ENCODE results near the gene CERS6. TPM values are rescaled to one million over a fixed set of nuclear protein-coding genes. Genes with fewer than 3 reads are reported as not detected.

Gene CERS6
- total RNA-seq, 1 experiment from 2014 or later: 17.3 TPM

- no peak for ATAC-seq
- H3K4me1 Mint-ChIP-seq: no peaks in the 10 kb centered on the region
- ChIA-PET POLR2A (no interaction called here), CTCF (no interaction called here)
- no peak for DNase-seq (ENCODE audit: low spot score)
- no peak overlapping the region for H3K4me3 Mint-ChIP-seq
- no peaks in the 10 kb centered on the region; the same call in 1 of the 2 replicates for H3K9me3 Mint-ChIP-seq
- H3K27ac Mint-ChIP-seq: no peak overlapping the region
- H3K36me3 Mint-ChIP-seq: peaks cover 6% of the 10 kb centered on the region; the same call in 1 of the 2 replicates
- no peaks in the 10 kb centered on the region for H3K27me3 Mint-ChIP-seq (ENCODE audit: low read depth)
- TF ChIP-seq FOXK1 (CRISPR knock-in tag; IDR thresholded peaks at IDR 0.05): no peak
These were observed 262.6 kb downstream of the CERS6 start for GRCh38 chr2:168718622-168719021.

- ChIA-PET CTCF (no interaction called here), POLR2A (no interaction called here)
- no peak overlapping the region for H3K4me3 Mint-ChIP-seq
- no peaks in the 10 kb centered on the region for H3K4me1 Mint-ChIP-seq
- ATAC-seq (no peak), DNase-seq (ENCODE audit: low spot score) (no peak)
- no peak overlapping the region for H3K27ac Mint-ChIP-seq
- peaks cover 14% of the 10 kb centered on the region for H3K36me3 Mint-ChIP-seq
- H3K27me3 Mint-ChIP-seq (ENCODE audit: low read depth): no peaks in the 10 kb centered on the region
- H3K9me3 Mint-ChIP-seq: peaks cover 6% of the 10 kb centered on the region
- no peak for TF ChIP-seq KAT7 (CRISPR knock-in tag; IDR thresholded peaks at IDR 0.05; ENCODE audit: borderline replicate concordance)
- no peak for TF ChIP-seq AFF4 (CRISPR knock-in tag; IDR thresholded peaks at IDR 0.05; ENCODE audit: borderline replicate concordance)
- TF ChIP-seq FOXK1 (CRISPR knock-in tag; IDR thresholded peaks at IDR 0.05): no peak
- no peak for TF ChIP-seq RELA (CRISPR knock-in tag; IDR thresholded peaks at IDR 0.05; ENCODE audit: borderline replicate concordance)
- no peak for TF ChIP-seq CBFB (CRISPR knock-in tag; IDR thresholded peaks at IDR 0.05; ENCODE audit: low read depth)
- TF ChIP-seq ZNF263 (CRISPR knock-in tag; IDR thresholded peaks at IDR 0.05; ENCODE audit: low read depth): no peak
- TF ChIP-seq ZNF232 (CRISPR knock-in tag; IDR thresholded peaks at IDR 0.05): no peak
- TF ChIP-seq ARID4B (CRISPR knock-in tag; IDR thresholded peaks at IDR 0.05; ENCODE audit: borderline replicate concordance): no peak
These were observed 263.4 kb downstream of the CERS6 start for GRCh38 chr2:168719446-168719845.

- ATAC-seq: no peak
- H3K27me3 Mint-ChIP-seq (ENCODE audit: low read depth): no peaks in the 10 kb centered on the region
- ChIA-PET CTCF (no interaction called here), POLR2A (no interaction called here)
- DNase-seq (ENCODE audit: low spot score): no peak
- TF ChIP-seq ZNF671 (CRISPR knock-in tag; IDR thresholded peaks at IDR 0.05): no peak
- no peak for TF ChIP-seq ELF4 (CRISPR knock-in tag; IDR thresholded peaks at IDR 0.05; ENCODE audit: low read depth)
- no peak for TF ChIP-seq E2F5 (CRISPR knock-in tag; IDR thresholded peaks at IDR 0.05)
- no peak for TF ChIP-seq ARID4B (CRISPR knock-in tag; IDR thresholded peaks at IDR 0.05; ENCODE audit: borderline replicate concordance)
- TF ChIP-seq OVOL2 (CRISPR knock-in tag; IDR thresholded peaks at IDR 0.05; ENCODE audit: borderline replicate concordance): no peak
- no peak for TF ChIP-seq FOXP4 (CRISPR knock-in tag; IDR thresholded peaks at IDR 0.05)
- TF ChIP-seq KAT7 (CRISPR knock-in tag; IDR thresholded peaks at IDR 0.05; ENCODE audit: borderline replicate concordance): no peak
- TF ChIP-seq NR2C2 (CRISPR knock-in tag; IDR thresholded peaks at IDR 0.05): no peak
- TF ChIP-seq SOX15 (CRISPR knock-in tag; IDR thresholded peaks at IDR 0.05): no peak
- no peak for TF ChIP-seq ATF3 (CRISPR knock-in tag; conservative IDR thresholded peaks at IDR 0.05)
- H3K4me3 Mint-ChIP-seq: no peak overlapping the region
- H3K4me1 Mint-ChIP-seq: no peaks in the 10 kb centered on the region
- peaks cover 20% of the 10 kb centered on the region for H3K36me3 Mint-ChIP-seq
- no peak overlapping the region for H3K27ac Mint-ChIP-seq
- peaks cover 13% of the 10 kb centered on the region for H3K9me3 Mint-ChIP-seq
These were observed 266.5 kb downstream of the CERS6 start for GRCh38 chr2:168722592-168722991.

All from WTC11 (cell line).